ENCODE data around the gene CNGA3.
"Not testable (repeated sequence)": the region's sequence is repeated elsewhere in the genome, so short reads cannot be mapped to it uniquely, and the experiment has no call there.

Gene CNGA3

GRCh38 chr2:98405301-98405700 is 59.0 kb downstream of the CNGA3 start:
- no peak for DNase-seq

GRCh38 chr2:98408155-98408554 is 61.9 kb downstream of the CNGA3 start:
- DNase-seq, result no peak

- DNase-seq, result peak in 1 of 2 donors; percentile 74
These were observed 66.6 kb downstream of the CNGA3 start for GRCh38 chr2:98412751-98413458.

- not testable (repeated sequence) for DNase-seq
These were observed 68.0 kb downstream of the CNGA3 start for GRCh38 chr2:98414246-98414645.

GRCh38 chr2:98415719-98416248 is 69.5 kb downstream of the CNGA3 start:
- DNase-seq, result not testable (repeated sequence)

GRCh38 chr2:98416383-98417159 is 70.3 kb downstream of the CNGA3 start:
- no peak for DNase-seq

GRCh38 chr2:98419544-98419943 is 73.3 kb downstream of the CNGA3 start:
- no peak for DNase-seq

- DNase-seq, result no peak
These were observed 73.9 kb downstream of the CNGA3 start for GRCh38 chr2:98419977-98420725.

- DNase-seq, result no peak
These were observed 76.2 kb downstream of the CNGA3 start for GRCh38 chr2:98422449-98422848.

- no peak for DNase-seq
These were observed 80.5 kb downstream of the CNGA3 start for GRCh38 chr2:98426771-98427170.

GRCh38 chr2:98432145-98432544 is 85.9 kb downstream of the CNGA3 start:
- DNase-seq, result no peak

- no peak for DNase-seq
These were observed 87.2 kb downstream of the CNGA3 start for GRCh38 chr2:98433363-98433964.

- no peak for DNase-seq
These were observed 88.2 kb downstream of the CNGA3 start for GRCh38 chr2:98434492-98434891.

- not testable (repeated sequence) for DNase-seq
These were observed 89.4 kb downstream of the CNGA3 start for GRCh38 chr2:98435670-98436069.

GRCh38 chr2:98436734-98437133 is 90.5 kb downstream of the CNGA3 start:
- no peak for DNase-seq

- DNase-seq, result peak in 1 of 2 donors; percentile 70
These were observed 92.2 kb downstream of the CNGA3 start for GRCh38 chr2:98438190-98439133.

GRCh38 chr2:98441706-98442450 is 95.6 kb downstream of the CNGA3 start:
- DNase-seq, result no peak

GRCh38 chr2:98442488-98442887 is 96.2 kb downstream of the CNGA3 start:
- no peak for DNase-seq

- DNase-seq, result peak; percentile 21 to 55
These were observed 98.3 kb downstream of the CNGA3 start, which contains the start of gene INPP4A for GRCh38 chr2:98444436-98445176. INPP4A (plus strand) TSS chr2:98444858; CDS start chr2:98520049, 75,191 bp downstream.

- DNase-seq, result no peak
These were observed 99.0 kb downstream of the CNGA3 start for GRCh38 chr2:98445177-98445682.
